GM12801 (cell line): ENCODE data around the gene CRYBB3.

Experiments used
- TF ChIP-seq, protein P1 (sequence below): IDR thresholded peaks from one replicate; pipeline ENCODE4 v1.5.1; 2011; ENCODE audit warnings: control low read depth; ENCODE audit not compliant: insufficient read length; ENCODE audit errors: extremely low read depth

Gene CRYBB3

GRCh38 chr22:25192406-25192805, 7.3 kb upstream of the CRYBB3 start:
- TF ChIP-seq, protein P1, sequence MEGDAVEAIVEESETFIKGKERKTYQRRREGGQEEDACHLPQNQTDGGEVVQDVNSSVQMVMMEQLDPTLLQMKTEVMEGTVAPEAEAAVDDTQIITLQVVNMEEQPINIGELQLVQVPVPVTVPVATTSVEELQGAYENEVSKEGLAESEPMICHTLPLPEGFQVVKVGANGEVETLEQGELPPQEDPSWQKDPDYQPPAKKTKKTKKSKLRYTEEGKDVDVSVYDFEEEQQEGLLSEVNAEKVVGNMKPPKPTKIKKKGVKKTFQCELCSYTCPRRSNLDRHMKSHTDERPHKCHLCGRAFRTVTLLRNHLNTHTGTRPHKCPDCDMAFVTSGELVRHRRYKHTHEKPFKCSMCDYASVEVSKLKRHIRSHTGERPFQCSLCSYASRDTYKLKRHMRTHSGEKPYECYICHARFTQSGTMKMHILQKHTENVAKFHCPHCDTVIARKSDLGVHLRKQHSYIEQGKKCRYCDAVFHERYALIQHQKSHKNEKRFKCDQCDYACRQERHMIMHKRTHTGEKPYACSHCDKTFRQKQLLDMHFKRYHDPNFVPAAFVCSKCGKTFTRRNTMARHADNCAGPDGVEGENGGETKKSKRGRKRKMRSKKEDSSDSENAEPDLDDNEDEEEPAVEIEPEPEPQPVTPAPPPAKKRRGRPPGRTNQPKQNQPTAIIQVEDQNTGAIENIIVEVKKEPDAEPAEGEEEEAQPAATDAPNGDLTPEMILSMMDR: no peak

GRCh38 chr22:25193130-25193529, 6.5 kb upstream of the CRYBB3 start:
- TF ChIP-seq, protein P1: no peak

DNA sequence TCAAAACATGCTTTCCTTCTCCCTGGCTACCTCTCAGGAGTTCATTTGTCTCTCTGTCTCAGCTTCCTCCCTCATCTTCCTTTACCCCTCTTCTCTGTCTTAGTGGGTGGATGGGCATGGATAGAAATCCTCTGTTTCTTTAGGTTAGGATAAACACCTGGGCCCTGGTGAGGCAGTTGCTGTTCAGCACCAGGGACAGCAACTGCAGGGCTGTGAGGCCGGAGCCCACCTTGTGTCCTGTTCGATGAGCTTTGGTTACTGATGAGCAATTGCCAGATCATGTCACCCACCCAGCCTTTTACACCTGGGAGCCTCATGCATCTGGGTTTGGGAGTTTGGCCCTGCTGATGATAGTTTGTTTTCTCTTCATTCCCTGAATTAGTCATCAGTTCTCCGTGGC, 6.1 kb upstream of the CRYBB3 start:
- TF ChIP-seq, protein P1: no peak

GRCh38 chr22:25196326-25196725, 3.3 kb upstream of the CRYBB3 start:
- TF ChIP-seq, protein P1: no peak

- TF ChIP-seq, protein P1: no peak
Measured at GRCh38 chr22:25197340-25197739, 2.3 kb upstream of the CRYBB3 start.

DNA sequence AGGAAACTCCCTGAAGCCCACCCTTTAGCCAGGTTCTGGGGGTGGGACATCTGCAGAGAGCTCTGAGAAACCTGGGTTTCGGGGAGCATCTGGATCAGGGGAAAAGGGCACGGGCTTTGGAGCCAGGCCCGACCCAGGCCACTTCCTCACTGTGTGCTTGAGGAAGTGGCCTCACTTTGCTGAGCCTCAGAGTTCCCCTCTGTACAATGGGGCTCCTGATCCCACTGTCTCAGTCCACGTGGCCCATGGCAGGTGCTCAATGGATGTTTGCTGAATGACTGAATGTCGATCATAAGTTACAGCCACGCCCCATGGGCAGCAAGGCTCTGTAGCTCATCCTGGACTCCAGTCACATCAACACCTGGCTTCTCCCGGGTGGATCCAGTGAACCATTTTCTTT, 1.3 kb downstream of the CRYBB3 start:
- TF ChIP-seq, protein P1: no peak

- TF ChIP-seq, protein P1: no peak
Measured at GRCh38 chr22:25201557-25202273, 2.1 kb downstream of the CRYBB3 start.
